SK-N-MC (cell line): ENCODE data around the gene CRK.

Experiments used
- EZH2 ChIP-seq: fragments of 200-600 bp; sonication (generic); IDR thresholded peaks from one replicate; pipeline ENCODE4 v1.6.1; 2017; ENCODE audit warnings: antibody characterized with exemption
- FOXP2 ChIP-seq: optimal IDR thresholded peaks from 2 replicates; pipeline ENCODE3; 2011; ENCODE audit warnings: mild to moderate bottlenecking, moderate library complexity; ENCODE audit not compliant: insufficient read depth; ENCODE audit errors: extremely low read length, control extremely low read depth
- POLR2AphosphoS5 ChIP-seq: IDR thresholded peaks from 2 replicates; pipeline ENCODE4 v1.6.1; 2012; ENCODE audit warnings: mild to moderate bottlenecking, low read depth, low read length, borderline replicate concordance

DNA sequence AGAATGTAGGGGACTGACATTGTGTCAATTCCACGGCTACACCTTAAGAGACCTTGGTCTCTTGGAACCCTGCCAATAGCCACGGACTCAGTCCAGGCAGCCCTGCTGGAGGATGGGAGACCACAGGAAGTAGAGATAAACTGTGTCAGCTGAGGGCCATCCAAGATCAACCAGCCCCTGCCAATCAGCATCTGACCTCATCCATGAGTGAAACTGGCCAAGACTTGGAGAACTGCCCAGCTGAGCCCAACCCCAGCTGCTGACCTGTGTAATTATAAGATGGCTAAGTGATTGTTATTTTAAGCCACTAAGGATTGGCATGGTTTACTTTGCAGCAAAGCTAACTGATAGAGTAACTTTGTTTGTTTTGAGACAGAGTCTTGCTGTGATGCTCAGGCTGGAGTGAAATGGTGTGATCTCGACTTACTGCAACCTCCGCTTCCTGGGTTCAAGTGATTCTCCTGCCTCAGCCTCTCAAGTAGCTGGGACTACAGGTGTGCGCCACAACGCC lies 42.7 kb downstream of the CRK start:
- TF ChIP-seq POLR2AphosphoS5 = no peak
- TF ChIP-seq EZH2 = no peak
- no peak for TF ChIP-seq FOXP2
